NB4 (cell line): Measurements from ENCODE around the gene ASTN1.

Source experiments
- CTCF ChIP-seq: IDR thresholded peaks from one replicate; pipeline ENCODE4 v1.5.1; 2012; ENCODE audit warnings: low read depth, low read length
- POLR2A ChIP-seq: IDR thresholded peaks from 2 replicates; pipeline ENCODE4 v1.6.1; 2011; ENCODE audit warnings: mild to moderate bottlenecking; ENCODE audit not compliant: insufficient read length; ENCODE audit errors: extremely low read depth

- TF ChIP-seq CTCF (no peak), POLR2A (no peak)
These were observed 22.5 kb downstream of the ASTN1 start for GRCh38 chr1:177142010-177142409.
